ENCODE data around the gene DAAM1.

Gene DAAM1

DNA sequence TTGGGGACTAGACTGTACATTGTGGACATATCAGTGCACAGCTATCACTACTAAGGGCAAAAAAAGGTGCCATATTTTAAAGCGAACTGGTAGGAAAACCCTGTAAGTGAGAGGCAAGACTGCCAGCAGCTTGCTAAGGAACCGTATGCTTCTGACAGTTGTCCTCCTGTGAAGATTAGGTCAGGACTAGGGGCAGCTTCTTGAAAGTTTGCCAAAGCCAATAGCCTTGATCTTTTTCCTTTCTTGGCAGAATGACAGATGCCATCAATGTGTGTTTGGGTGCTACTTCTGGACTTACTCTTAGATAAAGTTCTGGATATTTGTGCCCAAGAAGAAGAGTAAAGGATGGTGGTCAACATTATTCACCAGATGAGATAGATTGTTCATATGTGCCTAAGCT lies 7.4 kb downstream of the DAAM1 start:
- Histone ChIP-seq H3K27ac (ENCODE audit: insufficient read depth in 1 of 2, low read depth in 1 of 2, low read length in 2 of 2, poor library complexity in 1 of 2, severe bottlenecking in 2 of 2) (no peak overlapping the region), H3K4me3 (ENCODE audit: control insufficient read depth in 1 of 7, extremely low read depth in 1 of 7, insufficient read depth in 4 of 7, low read depth in 2 of 7, low read length in 6 of 7) (no peak overlapping the region), H3K36me3 (ENCODE audit: control insufficient read depth in 4 of 4, insufficient read depth in 4 of 4, low read length in 3 of 4) (no peaks in the 10 kb centered on the region), H3K27me3 (replicated peaks in 2 of 5; ENCODE audit: control insufficient read depth in 4 of 5, insufficient read depth in 5 of 5, low read length in 4 of 5) (no peaks in the 10 kb centered on the region), H3K4me1 (ENCODE audit: control extremely low read depth in 1 of 4, control insufficient read depth in 4 of 4, insufficient read depth in 4 of 4, low read length in 3 of 4) (peaks cover 0 to under 1% (median under 1%) of the 10 kb centered on the region in 4 experiments), H3K9me3 (ENCODE audit: control extremely low read depth in 1 of 5, control insufficient read depth in 4 of 5, insufficient read depth in 2 of 5, low read depth in 1 of 5, low read length in 4 of 5) (no peaks in the 10 kb centered on the region)
- DNase-seq: no peak
- ChIA-PET POLR2A (no interaction called here), CTCF (no interaction called here)
- WGBS (ENCODE audit: insufficient coverage): 85% methylated on average over 2 of the region's 2 CpGs

DNA sequence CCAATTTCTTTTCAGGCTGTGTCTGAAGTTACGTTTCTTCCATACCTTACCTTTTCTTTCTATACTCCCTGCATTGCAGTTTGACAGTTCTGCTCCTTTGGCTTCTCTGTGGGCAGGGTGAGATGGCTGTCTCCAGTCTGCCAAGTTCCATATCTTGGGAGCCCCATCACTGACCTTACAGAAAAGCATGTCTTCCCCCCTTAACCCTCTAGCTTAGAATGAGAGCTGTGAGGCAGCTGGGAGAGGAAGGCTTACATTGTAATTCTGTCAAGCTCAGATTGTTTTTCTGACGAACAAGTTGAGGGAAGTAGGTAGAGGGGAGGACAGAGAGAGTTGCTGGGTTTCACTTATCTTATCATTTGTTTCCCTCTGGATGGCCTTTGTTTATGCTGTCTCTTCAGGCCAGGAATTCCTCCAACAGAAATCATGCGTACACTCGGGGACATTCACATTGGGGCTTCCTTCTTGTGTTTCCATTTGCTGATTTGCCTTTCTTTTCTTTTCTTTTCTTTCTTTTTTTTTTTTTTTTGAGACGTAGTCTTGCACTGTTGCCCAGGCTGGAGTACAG lies 9.3 kb downstream of the DAAM1 start:
- WGBS (ENCODE audit: insufficient coverage): 94% methylated on average over 2 of the region's 5 CpGs
- ChIA-PET CTCF (interaction anchor here (1.0 kb wide), 1 partner anchor 14 kb away, joined by 3 read pairs; no protein-coding TSS in a partner anchor), POLR2A (no interaction called here)
- no peak for DNase-seq
- no peaks in the 10 kb centered on the region for H3K27me3 ChIP-seq (replicated peaks in 2 of 5; ENCODE audit: control insufficient read depth in 4 of 5, insufficient read depth in 5 of 5, low read length in 4 of 5)
- H3K27ac ChIP-seq (ENCODE audit: insufficient read depth in 1 of 2, low read depth in 1 of 2, low read length in 2 of 2, poor library complexity in 1 of 2, severe bottlenecking in 2 of 2): no peak overlapping the region
- H3K9me3 ChIP-seq (ENCODE audit: control extremely low read depth in 1 of 5, control insufficient read depth in 4 of 5, insufficient read depth in 2 of 5, low read depth in 1 of 5, low read length in 4 of 5): no peaks in the 10 kb centered on the region
- no peaks in the 10 kb centered on the region for H3K4me1 ChIP-seq (ENCODE audit: control extremely low read depth in 1 of 4, control insufficient read depth in 4 of 4, insufficient read depth in 4 of 4, low read length in 3 of 4)
- H3K36me3 ChIP-seq (ENCODE audit: control insufficient read depth in 4 of 4, insufficient read depth in 4 of 4, low read length in 3 of 4): no peaks in the 10 kb centered on the region
- no peak overlapping the region for H3K4me3 ChIP-seq (ENCODE audit: control insufficient read depth in 1 of 7, extremely low read depth in 1 of 7, insufficient read depth in 4 of 7, low read depth in 2 of 7, low read length in 6 of 7)

DNA sequence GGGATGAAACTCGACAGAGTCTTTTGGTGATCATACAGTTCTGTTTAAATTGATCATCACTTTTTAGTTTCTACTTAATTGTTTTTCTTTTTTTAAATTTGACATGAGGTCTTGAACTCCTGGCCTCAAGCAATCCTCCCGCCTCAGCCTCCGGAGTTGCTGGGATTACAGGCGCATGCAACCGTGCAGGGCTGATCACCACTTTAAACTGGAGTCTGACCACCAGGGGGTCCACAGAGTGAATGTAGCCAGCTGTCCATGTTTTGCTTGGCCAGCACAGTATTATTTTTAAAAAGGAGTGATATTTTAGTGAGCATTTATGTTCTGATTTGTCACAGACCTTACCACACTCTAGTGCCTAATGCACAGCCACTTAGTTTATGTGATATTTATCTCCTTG lies 10.7 kb downstream of the DAAM1 start:
- no peak for DNase-seq
- WGBS (ENCODE audit: insufficient coverage): 87% methylated on average over 3 of the region's 5 CpGs
- Histone ChIP-seq H3K9me3 (ENCODE audit: control extremely low read depth in 1 of 5, control insufficient read depth in 4 of 5, insufficient read depth in 2 of 5, low read depth in 1 of 5, low read length in 4 of 5) (no peaks in the 10 kb centered on the region), H3K4me3 (ENCODE audit: control insufficient read depth in 1 of 7, extremely low read depth in 1 of 7, insufficient read depth in 4 of 7, low read depth in 2 of 7, low read length in 6 of 7) (no peak overlapping the region), H3K36me3 (ENCODE audit: control insufficient read depth in 4 of 4, insufficient read depth in 4 of 4, low read length in 3 of 4) (no peaks in the 10 kb centered on the region), H3K4me1 (ENCODE audit: control extremely low read depth in 1 of 4, control insufficient read depth in 4 of 4, insufficient read depth in 4 of 4, low read length in 3 of 4) (no peaks in the 10 kb centered on the region), H3K27me3 (replicated peaks in 2 of 5; ENCODE audit: control insufficient read depth in 4 of 5, insufficient read depth in 5 of 5, low read length in 4 of 5) (no peaks in the 10 kb centered on the region), H3K27ac (ENCODE audit: insufficient read depth in 1 of 2, low read depth in 1 of 2, low read length in 2 of 2, poor library complexity in 1 of 2, severe bottlenecking in 2 of 2) (no peak overlapping the region)
- ChIA-PET CTCF (no interaction called here), POLR2A (no interaction called here)

DNA sequence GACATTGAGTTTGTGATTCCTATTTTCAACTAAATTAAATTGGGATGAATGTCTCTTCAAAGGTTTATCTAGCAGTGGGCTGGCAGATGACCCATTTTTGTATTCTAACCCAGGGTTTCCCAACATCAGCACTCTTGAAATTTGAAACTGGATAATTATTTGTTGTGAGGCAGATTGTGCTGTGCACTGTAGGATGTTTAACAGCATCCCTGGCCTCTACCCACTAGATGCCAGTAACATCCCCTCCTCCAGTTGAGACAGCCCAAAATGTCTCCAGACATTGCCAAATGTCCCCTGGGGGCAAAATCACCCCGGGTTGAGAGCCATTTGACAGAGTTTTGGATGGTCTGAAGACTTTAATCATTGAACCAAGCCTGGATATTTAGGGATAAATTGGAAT lies 11.1 kb downstream of the DAAM1 start:
- no peak for DNase-seq
- WGBS (ENCODE audit: insufficient coverage): 100% methylated on average over 1 of the region's 1 CpG
- CTCF ChIA-PET: no interaction called here

DNA sequence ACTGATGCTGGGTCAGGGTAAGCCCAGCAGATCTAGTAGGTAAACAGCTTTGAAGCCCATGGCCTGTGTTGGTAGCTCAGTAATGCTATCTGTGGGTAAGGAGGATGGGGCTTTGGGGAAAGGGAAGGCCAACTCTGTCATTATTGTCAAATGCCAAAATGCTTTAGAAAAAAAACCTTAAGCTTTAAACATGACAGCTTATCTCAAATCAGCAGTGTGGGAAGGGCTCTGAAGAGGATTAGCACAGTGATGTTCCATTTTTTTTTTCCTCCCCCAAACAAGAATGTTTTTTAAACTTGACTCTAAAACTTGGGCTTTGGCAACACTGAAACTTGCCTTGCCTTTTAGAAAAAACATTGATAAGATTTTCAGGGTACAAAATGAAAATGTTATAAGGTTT lies 11.7 kb downstream of the DAAM1 start:
- Histone ChIP-seq H3K4me1 (ENCODE audit: control extremely low read depth in 1 of 4, control insufficient read depth in 4 of 4, insufficient read depth in 4 of 4, low read length in 3 of 4) (no peaks in the 10 kb centered on the region), H3K4me3 (ENCODE audit: control insufficient read depth in 1 of 7, extremely low read depth in 1 of 7, insufficient read depth in 4 of 7, low read depth in 2 of 7, low read length in 6 of 7) (no peak overlapping the region), H3K27ac (ENCODE audit: insufficient read depth in 1 of 2, low read depth in 1 of 2, low read length in 2 of 2, poor library complexity in 1 of 2, severe bottlenecking in 2 of 2) (no peak overlapping the region), H3K27me3 (replicated peaks in 2 of 5; ENCODE audit: control insufficient read depth in 4 of 5, insufficient read depth in 5 of 5, low read length in 4 of 5) (no peaks in the 10 kb centered on the region), H3K9me3 (ENCODE audit: control extremely low read depth in 1 of 5, control insufficient read depth in 4 of 5, insufficient read depth in 2 of 5, low read depth in 1 of 5, low read length in 4 of 5) (no peaks in the 10 kb centered on the region), H3K36me3 (ENCODE audit: control insufficient read depth in 4 of 4, insufficient read depth in 4 of 4, low read length in 3 of 4) (no peaks in the 10 kb centered on the region)
- ChIA-PET CTCF (no interaction called here), POLR2A (no interaction called here)
- no peak for DNase-seq

More for the DNA sequence above, 11.1 kb downstream of the DAAM1 start:
- no peaks in the 10 kb centered on the region for H3K9me3 ChIP-seq (ENCODE audit: control extremely low read depth in 1 of 5, control insufficient read depth in 4 of 5, insufficient read depth in 2 of 5, low read depth in 1 of 5, low read length in 4 of 5)
- H3K36me3 ChIP-seq (ENCODE audit: control insufficient read depth in 4 of 4, insufficient read depth in 4 of 4, low read length in 3 of 4): no peaks in the 10 kb centered on the region
- H3K4me1 ChIP-seq (ENCODE audit: control extremely low read depth in 1 of 4, control insufficient read depth in 4 of 4, insufficient read depth in 4 of 4, low read length in 3 of 4): no peaks in the 10 kb centered on the region
- no peak overlapping the region for H3K4me3 ChIP-seq (ENCODE audit: control insufficient read depth in 1 of 7, extremely low read depth in 1 of 7, insufficient read depth in 4 of 7, low read depth in 2 of 7, low read length in 6 of 7)
- POLR2A ChIA-PET: no interaction called here
- no peaks in the 10 kb centered on the region for H3K27me3 ChIP-seq (replicated peaks in 2 of 5; ENCODE audit: control insufficient read depth in 4 of 5, insufficient read depth in 5 of 5, low read length in 4 of 5)
- no peak overlapping the region for H3K27ac ChIP-seq (ENCODE audit: insufficient read depth in 1 of 2, low read depth in 1 of 2, low read length in 2 of 2, poor library complexity in 1 of 2, severe bottlenecking in 2 of 2)

DNA sequence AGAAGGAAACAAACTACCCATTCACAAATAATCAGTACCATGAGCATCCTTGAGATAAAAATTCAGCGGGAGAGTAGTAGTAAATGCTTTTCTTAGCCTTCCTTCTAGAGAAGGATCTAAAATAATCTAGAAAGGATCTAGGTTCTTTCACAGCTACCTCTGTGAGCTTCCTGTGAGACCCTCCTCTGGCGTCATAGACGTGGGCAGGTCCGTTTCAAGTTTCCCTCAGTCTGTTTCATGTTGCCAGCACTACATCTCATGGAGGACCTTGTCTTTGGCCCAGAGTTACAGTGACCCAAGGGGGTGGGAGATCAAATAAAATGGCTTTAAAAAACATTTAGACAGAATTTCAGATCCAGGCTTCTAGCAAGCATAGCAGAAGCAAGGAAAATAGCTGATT lies 13.6 kb downstream of the DAAM1 start:
- whole genome bisulfite sequencing (ENCODE audit: insufficient coverage): 88% methylated on average over 3 of the region's 4 CpGs
- Histone ChIP-seq H3K36me3 (ENCODE audit: control insufficient read depth in 4 of 4, insufficient read depth in 4 of 4, low read length in 3 of 4) (no peaks in the 10 kb centered on the region), H3K9me3 (ENCODE audit: control extremely low read depth in 1 of 5, control insufficient read depth in 4 of 5, insufficient read depth in 2 of 5, low read depth in 1 of 5, low read length in 4 of 5) (no peaks in the 10 kb centered on the region), H3K27me3 (replicated peaks in 2 of 5; ENCODE audit: control insufficient read depth in 4 of 5, insufficient read depth in 5 of 5, low read length in 4 of 5) (no peaks in the 10 kb centered on the region), H3K27ac (ENCODE audit: insufficient read depth in 1 of 2, low read depth in 1 of 2, low read length in 2 of 2, poor library complexity in 1 of 2, severe bottlenecking in 2 of 2) (no peak overlapping the region), H3K4me3 (ENCODE audit: control insufficient read depth in 1 of 7, extremely low read depth in 1 of 7, insufficient read depth in 4 of 7, low read depth in 2 of 7, low read length in 6 of 7) (no peak overlapping the region), H3K4me1 (ENCODE audit: control extremely low read depth in 1 of 4, control insufficient read depth in 4 of 4, insufficient read depth in 4 of 4, low read length in 3 of 4) (no peaks in the 10 kb centered on the region)
- POLR2A ChIA-PET: no interaction called here
- CTCF ChIA-PET: interaction anchor here (1.2 to 2.3 kb wide), 3 partner anchors 10 to 74 kb away, joined by 3 to 9 read pairs (median 4); no protein-coding TSS in a partner anchor
- DNase-seq: no peak

DNA sequence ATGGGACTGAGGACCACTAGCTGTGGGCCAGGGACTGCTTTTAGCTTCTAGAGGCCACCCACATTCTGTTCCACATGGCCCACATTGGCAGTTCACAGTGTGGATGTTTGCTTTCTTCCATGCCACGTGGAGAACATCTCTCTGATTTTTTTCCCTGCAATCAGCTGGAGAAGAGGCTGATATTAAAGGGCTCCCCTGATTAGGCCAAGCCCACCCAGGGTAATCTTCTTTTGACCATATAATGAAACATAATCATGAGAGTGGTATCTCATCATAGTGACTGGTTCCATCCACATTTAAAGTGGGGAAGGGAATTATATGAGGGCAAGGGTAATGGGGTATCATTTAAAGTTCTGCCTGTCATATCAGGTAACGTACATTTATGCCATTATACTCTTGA lies 15.8 kb downstream of the DAAM1 start:
- CTCF ChIA-PET: interaction anchor here (1.1 kb wide), 1 partner anchor 10 kb away, joined by 7 read pairs; no protein-coding TSS in a partner anchor
- Histone ChIP-seq H3K36me3 (ENCODE audit: control insufficient read depth in 4 of 4, insufficient read depth in 4 of 4, low read length in 3 of 4) (no peaks in the 10 kb centered on the region), H3K27me3 (replicated peaks in 2 of 5; ENCODE audit: control insufficient read depth in 4 of 5, insufficient read depth in 5 of 5, low read length in 4 of 5) (no peaks in the 10 kb centered on the region), H3K9me3 (ENCODE audit: control extremely low read depth in 1 of 5, control insufficient read depth in 4 of 5, insufficient read depth in 2 of 5, low read depth in 1 of 5, low read length in 4 of 5) (no peaks in the 10 kb centered on the region), H3K4me1 (ENCODE audit: control extremely low read depth in 1 of 4, control insufficient read depth in 4 of 4, insufficient read depth in 4 of 4, low read length in 3 of 4) (no peaks in the 10 kb centered on the region), H3K27ac (ENCODE audit: insufficient read depth in 1 of 2, low read depth in 1 of 2, low read length in 2 of 2, poor library complexity in 1 of 2, severe bottlenecking in 2 of 2) (no peak overlapping the region), H3K4me3 (ENCODE audit: control insufficient read depth in 1 of 7, extremely low read depth in 1 of 7, insufficient read depth in 4 of 7, low read depth in 2 of 7, low read length in 6 of 7) (no peak overlapping the region)
- POLR2A ChIA-PET: no interaction called here
- DNase-seq: no peak
- no CpG with 5 or more reads among the region's 2 CpGs for WGBS (ENCODE audit: insufficient coverage)

Data from common myeloid progenitor, CD34-positive (primary cell).